Endothelial cell of umbilical vein (primary cell): ENCODE data around the gene WTAP. TPM values are rescaled to one million over a fixed set of nuclear protein-coding genes. Genes with fewer than 3 reads are reported as not detected.

Experiments used
- BruUV-seq: library from RNA; stranded (reverse); fragments of 400-500 nt; replicated peaks from 2 replicates; lab custom pipeline; 2021; lab: Mats Ljungman, UMichigan
- CTCF ChIA-PET: fragments of 300-600, 350-600 bp; sonication (Branson Sonifier 250); formaldehyde crosslinking; loops from one replicate; lab custom pipeline; 2021; ENCODE audit warnings: antibody characterized with exemption, inconsistent platforms; lab: Charles Lee
- POLR2A ChIA-PET: fragments of 300-600, 350-600 bp; sonication (Branson Sonifier 250); formaldehyde crosslinking; loops from one replicate; lab custom pipeline; 2021; ENCODE audit warnings: antibody characterized with exemption, inconsistent platforms; lab: Charles Lee
- DNase-seq: peaks from one replicate; pipeline ENCODE4 v3.0.0-alpha.2; 2011; ENCODE audit warnings: low read depth, low spot score
- FAIRE-seq: peaks from 2 replicates; lab custom pipeline; 2011; peaks lifted over from hg19 to GRCh38; lab: Jason Lieb, UNC
- H2AFZ ChIP-seq: 2 replicates; pipeline ENCODE4 v1.6.0; 2012; ENCODE audit warnings: low read depth, low read length, control low read depth, inconsistent platforms
- H3K27ac ChIP-seq: 2 replicates; pipeline ENCODE4 v1.5.1; 2011; ENCODE audit warnings: low read depth, mild to moderate bottlenecking, control low read depth, low read length, moderate library complexity; ENCODE audit not compliant: insufficient read depth
- H3K27me3 ChIP-seq, 2 experiments: 2 replicates each; pipeline versions ENCODE4 v1.6.0 to v1.6.1; 2011; ENCODE audit warnings: low read length in 2 of 2, mixed read lengths in 1 of 2; ENCODE audit not compliant: control insufficient read depth in 2 of 2, insufficient read depth in 2 of 2
- H3K36me3 ChIP-seq, 2 experiments: 2 replicates in 1 of 2; 3 replicates in 1 of 2; pipeline ENCODE4 v1.5.1; 2011; ENCODE audit warnings: low read length in 2 of 2, mild to moderate bottlenecking in 1 of 2, moderate library complexity in 1 of 2; ENCODE audit not compliant: control insufficient read depth in 2 of 2, insufficient read depth in 2 of 2; ENCODE audit errors: extremely low read depth in 1 of 2
- H3K4me1 ChIP-seq: 3 replicates; pipeline ENCODE4 v1.5.1; 2011; ENCODE audit warnings: mild to moderate bottlenecking, low read length; ENCODE audit not compliant: control insufficient read depth, insufficient read depth; ENCODE audit errors: extremely low read depth
- H3K4me2 ChIP-seq: 2 replicates; pipeline ENCODE4 v1.6.1; 2011; ENCODE audit warnings: low read length, control low read depth, mixed read lengths; ENCODE audit not compliant: insufficient read depth
- H3K4me3 ChIP-seq, 3 experiments: fragments of 200-600 bp in 1 of 3; sonication (generic), shearing (Covaris generic) in 1 of 3; replicated peaks in 1 of 3; 2 replicates each; pipeline ENCODE4 v1.5.1; 2011 to 2016; ENCODE audit warnings: control low read depth in 3 of 3, low read length in 3 of 3, mild to moderate bottlenecking in 2 of 3, inconsistent platforms in 1 of 3, low read depth in 1 of 3, moderate library complexity in 1 of 3; ENCODE audit not compliant: insufficient read depth in 1 of 3
- H3K79me2 ChIP-seq: 2 replicates; pipeline ENCODE4 v1.6.0; 2012; ENCODE audit warnings: low read length, inconsistent platforms; ENCODE audit not compliant: control insufficient read depth, insufficient read depth
- H3K9ac ChIP-seq: replicated peaks from 2 replicates; pipeline ENCODE3; 2011; ENCODE audit warnings: low read length, control low read depth; ENCODE audit not compliant: insufficient read depth; ENCODE audit errors: extremely low read depth
- H3K9me1 ChIP-seq: replicated peaks from 3 replicates; pipeline ENCODE4 v1.6.0; 2011; ENCODE audit warnings: mild to moderate bottlenecking, low read length; ENCODE audit not compliant: control insufficient read depth, insufficient read depth; ENCODE audit errors: extremely low read depth
- H3K9me3 ChIP-seq: replicated peaks from 2 replicates; pipeline ENCODE4 v1.5.1; 2012; ENCODE audit warnings: low read length, inconsistent platforms; ENCODE audit not compliant: control insufficient read depth, insufficient read depth
- H4K20me1 ChIP-seq: replicated peaks from 2 replicates; pipeline ENCODE3; 2011; ENCODE audit warnings: mild to moderate bottlenecking, low read length; ENCODE audit not compliant: control insufficient read depth, insufficient read depth; ENCODE audit errors: extremely low read depth
- CTCF ChIP-seq, 2 donors: IDR thresholded peaks; 1 replicate in 1 of 2; 2 replicates in 1 of 2; pipeline ENCODE4 v1.5.1; 2011; ENCODE audit warnings: low read length in 2 of 2, mild to moderate bottlenecking in 2 of 2, moderate library complexity in 2 of 2, control low read depth in 1 of 2, inconsistent platforms in 1 of 2, low read depth in 1 of 2; ENCODE audit not compliant: insufficient read depth in 1 of 2; ENCODE audit errors: extremely low read depth in 1 of 2
- EZH2 ChIP-seq: IDR thresholded peaks from 2 replicates; pipeline ENCODE4 v1.6.1; 2012; ENCODE audit warnings: borderline replicate concordance, low read depth, mild to moderate bottlenecking, moderate library complexity, low read length, inconsistent platforms; ENCODE audit not compliant: severe bottlenecking
- GATA2 ChIP-seq: IDR thresholded peaks from 2 replicates; pipeline ENCODE4 v1.7.0; 2011; ENCODE audit warnings: low read depth, mild to moderate bottlenecking, moderate library complexity, mixed read lengths, low read length; ENCODE audit not compliant: insufficient read length, insufficient read depth
- MYC ChIP-seq: IDR thresholded peaks from one replicate; pipeline ENCODE4 v1.6.1; 2011; ENCODE audit warnings: mild to moderate bottlenecking, low read depth, low read length
- POLR2A ChIP-seq: IDR thresholded peaks from 2 replicates; pipeline ENCODE4 v1.6.1; 2012; ENCODE audit warnings: low read depth, mild to moderate bottlenecking, control low read depth, low read length
- POLR2AphosphoS5 ChIP-seq: IDR thresholded peaks from 2 replicates; pipeline ENCODE4 v1.6.1; 2012; ENCODE audit warnings: low read depth, mild to moderate bottlenecking, control low read depth, low read length, moderate library complexity; ENCODE audit not compliant: insufficient read depth
- dilution Hi-C: fragments of 300-500 bp; cut with MboI; formaldehyde crosslinking; loops from one replicate; pipeline ENCODE4 v1.15.0; 2019; ENCODE audit warnings: low sequenced_read_pairs; ENCODE audit not compliant: extremely low pct_ligation_motif_present
- intact Hi-C: fragments of 100-400 bp; cut with micrococcal nuclease; formaldehyde crosslinking; loops from one replicate; pipeline ENCODE4 v1.10.0; 2022
- polyA plus RNA-seq, 4 experiments: library from polyadenylated mRNA; depleted of rRNA in 3 of 4; stranded (reverse) in 3 of 4; unstranded in 1 of 4; fragments of >200 nt; gene quantifications; 2 replicates each; pipeline versions ENCODE4 v1.2.1 to v1.2.3, GENCODE V29; 2011 to 2012; ENCODE audit warnings: missing spikeins in 1 of 4
- total RNA-seq: library from RNA; stranded (reverse); gene quantifications from 2 replicates; pipeline ENCODE4 v1.2.3, GENCODE V29; 2021

The WTAP gene
- total and polyA plus RNA-seq, 2 donors (not counting 3 experiments of a cell fraction or from before 2014, with no cell fraction given), result 21.7 to 81.6 TPM

GRCh38 chr6:159788276-159788675 is 61.0 kb downstream of the WTAP start:
- Histone ChIP-seq H4K20me1 (peaks cover 2% of the 10 kb centered on the region), H3K79me2 (peaks cover 85% of the 10 kb centered on the region), H3K9ac (peak overlapping the region; percentile 87), H3K9me3 (no peaks in the 10 kb centered on the region), H3K4me1 (peaks cover 27% of the 10 kb centered on the region), H3K9me1 (no peaks in the 10 kb centered on the region), H2AFZ (no peak overlapping the region), H3K27me3 (no peaks in the 10 kb centered on the region), H3K4me2 (peak overlapping the region; percentile 89), H3K36me3 (peaks cover 9 to 14% of the 10 kb centered on the region in 2 experiments), H3K4me3 (peak overlapping the region; percentile 42 to 95 (median 64)), H3K27ac (peak overlapping the region; percentile 22)
- CTCF ChIA-PET, result interaction anchor here (0.9 to 2.4 kb wide), 3 partner anchors 11 to 97 kb away, joined by 3 to 7 read pairs (median 4); no protein-coding TSS in a partner anchor
- intact Hi-C loops, result loop anchor here (5.0 kb wide), 1 partner anchor 194 kb away; no protein-coding TSS in a partner anchor
- FAIRE-seq (peak; percentile 57), DNase-seq (no peak)
- TF ChIP-seq POLR2AphosphoS5, result no peak
- no peak for TF ChIP-seq GATA2
- TF ChIP-seq CTCF (IDR thresholded peaks at IDR 0.05; ENCODE audit: extremely low read depth in 1 of 2, insufficient read depth in 1 of 2, low read depth in 1 of 2, low read length in 2 of 2), result no peak
- TF ChIP-seq POLR2A, result no peak
- no peak for TF ChIP-seq MYC
- no peak for TF ChIP-seq EZH2
- POLR2A ChIA-PET, result interaction anchor here (0.6 kb wide), 2 partner anchors 25 to 68 kb away, joined by 3 to 7 read pairs; no protein-coding TSS in a partner anchor
- dilution Hi-C loops, result no loop called here
- BruUV-seq, result no TSS peak
